Measurements from ENCODE around the gene GNPTG. TPM values are rescaled to one million over a fixed set of nuclear protein-coding genes. Genes with fewer than 3 reads are reported as not detected.

Gene GNPTG
- total RNA-seq, 4 donors from 2014 or later, result 28.4 to 95.9 (median 48.6) TPM

GRCh38 chr16:1372292-1372950 lies 20.7 kb downstream of the GNPTG start:
- TF ChIP-seq POLR2A (IDR thresholded peaks at IDR 0.05), result no peak
- TF ChIP-seq, protein P1, sequence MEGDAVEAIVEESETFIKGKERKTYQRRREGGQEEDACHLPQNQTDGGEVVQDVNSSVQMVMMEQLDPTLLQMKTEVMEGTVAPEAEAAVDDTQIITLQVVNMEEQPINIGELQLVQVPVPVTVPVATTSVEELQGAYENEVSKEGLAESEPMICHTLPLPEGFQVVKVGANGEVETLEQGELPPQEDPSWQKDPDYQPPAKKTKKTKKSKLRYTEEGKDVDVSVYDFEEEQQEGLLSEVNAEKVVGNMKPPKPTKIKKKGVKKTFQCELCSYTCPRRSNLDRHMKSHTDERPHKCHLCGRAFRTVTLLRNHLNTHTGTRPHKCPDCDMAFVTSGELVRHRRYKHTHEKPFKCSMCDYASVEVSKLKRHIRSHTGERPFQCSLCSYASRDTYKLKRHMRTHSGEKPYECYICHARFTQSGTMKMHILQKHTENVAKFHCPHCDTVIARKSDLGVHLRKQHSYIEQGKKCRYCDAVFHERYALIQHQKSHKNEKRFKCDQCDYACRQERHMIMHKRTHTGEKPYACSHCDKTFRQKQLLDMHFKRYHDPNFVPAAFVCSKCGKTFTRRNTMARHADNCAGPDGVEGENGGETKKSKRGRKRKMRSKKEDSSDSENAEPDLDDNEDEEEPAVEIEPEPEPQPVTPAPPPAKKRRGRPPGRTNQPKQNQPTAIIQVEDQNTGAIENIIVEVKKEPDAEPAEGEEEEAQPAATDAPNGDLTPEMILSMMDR (IDR thresholded peaks at IDR 0.05), result no peak
- no peak overlapping the region for H3K27ac ChIP-seq
- no peaks in the 10 kb centered on the region for H3K9me3 ChIP-seq
- no peak overlapping the region for H3K4me3 ChIP-seq
- no peaks in the 10 kb centered on the region for H3K4me1 ChIP-seq
- intact Hi-C loops (cut with DNase I; ENCODE audit: low total_unique reads), result no loop called here
- DNase-seq, result no peak
- H3K27me3 ChIP-seq, result no peaks in the 10 kb centered on the region
- H3K36me3 ChIP-seq, result no peaks in the 10 kb centered on the region

DNA sequence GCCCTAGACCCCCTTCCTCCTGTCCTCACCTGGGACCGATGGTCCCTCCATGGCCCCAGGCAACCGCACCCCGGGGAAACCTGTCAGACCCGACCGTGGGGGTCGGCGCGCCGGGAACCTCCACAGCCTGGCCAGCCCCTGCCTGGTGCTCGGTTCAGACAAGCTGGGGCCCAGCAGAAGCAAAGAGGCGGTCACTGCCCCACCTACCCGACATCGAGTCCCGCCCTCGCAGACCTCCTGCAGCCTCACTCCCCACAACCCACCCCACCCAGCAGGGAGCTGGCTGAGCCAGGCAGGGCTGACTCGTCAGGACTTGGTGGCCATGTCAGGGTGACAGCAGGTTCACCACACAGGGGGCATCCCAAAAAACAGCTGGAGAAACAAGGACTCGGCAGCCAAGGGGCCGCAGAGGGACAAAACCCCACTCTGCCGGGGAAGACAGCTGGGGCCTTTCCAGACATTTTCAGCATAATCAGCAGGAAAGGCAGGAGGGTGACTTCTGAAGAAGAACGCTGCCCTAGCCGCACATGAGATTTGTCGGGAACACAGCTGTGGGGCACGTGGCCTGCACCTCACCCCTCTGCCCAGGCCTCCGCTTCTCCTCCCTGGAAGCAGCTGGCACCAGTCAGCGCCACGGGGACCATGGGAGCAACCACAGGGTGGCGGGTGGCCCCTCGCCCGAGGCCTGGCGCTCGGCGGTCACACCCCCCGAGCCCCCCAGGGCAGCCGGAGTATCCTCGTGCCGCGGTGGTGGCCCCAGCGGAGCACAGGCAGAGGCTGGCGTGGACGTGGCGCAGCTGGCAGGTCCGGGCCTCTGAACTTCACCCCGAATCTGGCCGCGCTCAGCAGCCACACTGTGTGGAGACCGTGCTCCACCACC lies 22.9 kb downstream of the GNPTG start:
- DNase-seq, result no peak
- Histone ChIP-seq H3K4me3 (no peak overlapping the region), H3K4me1 (peaks cover 0 to 10% of the 10 kb centered on the region in 2 donors), H3K27me3 (no peaks in the 10 kb centered on the region), H3K36me3 (no peaks in the 10 kb centered on the region), H3K9me3 (no peaks in the 10 kb centered on the region), H3K27ac (no peak overlapping the region)
- TF ChIP-seq, protein P1 (IDR thresholded peaks at IDR 0.05), result no peak
- TF ChIP-seq POLR2A (IDR thresholded peaks at IDR 0.05), result no peak
- intact Hi-C loops (cut with DNase I; ENCODE audit: low total_unique reads), result no loop called here

DNA sequence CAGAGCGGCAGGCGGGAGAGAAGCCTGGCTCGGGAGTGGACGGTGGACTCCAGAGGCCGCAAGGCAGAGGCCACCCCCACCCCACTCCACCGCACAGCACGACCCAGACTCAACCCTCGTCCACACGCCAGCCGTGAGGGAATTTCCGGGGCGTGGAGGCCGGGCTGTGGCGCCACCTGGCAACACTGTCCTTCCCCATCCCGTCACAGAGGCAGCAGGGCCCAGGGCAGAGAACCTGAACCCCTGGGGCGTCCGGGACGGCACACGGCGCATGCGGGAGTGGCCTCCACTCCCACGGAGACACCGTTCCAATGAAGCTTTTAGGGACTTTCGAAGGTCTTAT lies 23.5 kb downstream of the GNPTG start:
- no peaks in the 10 kb centered on the region for H3K36me3 ChIP-seq

GRCh38 chr16:1375741-1376410 lies 24.1 kb downstream of the GNPTG start:
- DNase-seq, result no peak
- intact Hi-C loops (cut with DNase I; ENCODE audit: low total_unique reads), result no loop called here
- Histone ChIP-seq H3K9me3 (no peaks in the 10 kb centered on the region), H3K36me3 (no peaks in the 10 kb centered on the region), H3K4me3 (no peak overlapping the region), H3K4me1 (peaks cover 0 to 10% of the 10 kb centered on the region in 2 donors), H3K27ac (no peak overlapping the region), H3K27me3 (no peaks in the 10 kb centered on the region)
- TF ChIP-seq, protein P1 (IDR thresholded peaks at IDR 0.05), result no peak
- TF ChIP-seq POLR2A (IDR thresholded peaks at IDR 0.05), result no peak

More for the DNA sequence above, 23.5 kb downstream of the GNPTG start:
- H3K27ac ChIP-seq, result no peak overlapping the region
- DNase-seq, result no peak
- no peak overlapping the region for H3K4me3 ChIP-seq
- intact Hi-C loops (cut with DNase I; ENCODE audit: low total_unique reads), result no loop called here
- H3K9me3 ChIP-seq, result no peaks in the 10 kb centered on the region
- no peaks in the 10 kb centered on the region for H3K27me3 ChIP-seq
- peaks cover 0 to 10% of the 10 kb centered on the region in 2 donors for H3K4me1 ChIP-seq
- TF ChIP-seq, protein P1 (IDR thresholded peaks at IDR 0.05), result no peak
- TF ChIP-seq POLR2A (IDR thresholded peaks at IDR 0.05), result no peak
